ENCODE results near the gene SLC22A7.

The SLC22A7 gene

DNA sequence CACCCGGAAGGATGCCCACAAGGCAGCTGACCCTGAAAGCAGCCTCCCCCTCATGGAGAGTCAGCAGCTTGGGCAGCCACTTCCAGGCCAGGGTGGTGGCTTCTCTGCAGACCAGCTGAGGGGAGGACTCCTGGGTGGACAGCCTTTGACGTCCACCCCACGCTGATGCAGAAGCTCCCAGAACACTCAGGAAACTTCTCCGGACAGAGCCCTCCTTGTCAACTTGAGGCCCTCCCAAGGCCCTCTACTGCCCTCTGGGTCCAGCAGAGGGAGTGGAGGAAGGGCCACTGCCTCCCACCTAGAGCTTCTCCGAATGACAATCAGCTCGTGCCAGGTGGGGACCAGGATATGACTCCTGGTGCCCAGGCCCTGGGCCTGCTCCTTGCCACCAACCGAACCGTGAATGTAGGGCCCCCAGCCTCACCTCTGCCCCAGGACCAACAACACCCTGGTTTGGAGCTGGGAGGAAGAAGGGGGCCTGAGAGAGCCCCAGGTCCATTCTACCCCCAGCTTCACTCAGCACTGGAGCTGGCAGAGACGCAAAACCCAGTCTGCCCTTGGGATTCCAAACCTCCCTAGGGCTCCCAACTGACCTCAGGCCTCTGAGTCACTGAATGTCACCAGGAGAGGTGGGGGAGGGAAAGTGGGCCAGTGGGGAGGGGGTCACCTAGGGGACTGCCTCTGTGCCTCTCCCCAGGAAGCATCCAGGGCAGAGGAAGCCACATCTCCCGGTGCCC, 10.9 kb upstream of the SLC22A7 start:
- FAIRE-seq (no peak), DNase-seq (ENCODE audit: insufficient read length, low spot score) (no peak)
- TF ChIP-seq POU2F2 (IDR thresholded peaks at IDR 0.05; ENCODE audit: low read depth, low read length) (no peak), POLR2AphosphoS5 (IDR thresholded peaks at IDR 0.05; ENCODE audit: low read depth, low read length) (no peak), SPI1 (IDR thresholded peaks at IDR 0.05; ENCODE audit: low read depth, low read length) (no peak)

DNA sequence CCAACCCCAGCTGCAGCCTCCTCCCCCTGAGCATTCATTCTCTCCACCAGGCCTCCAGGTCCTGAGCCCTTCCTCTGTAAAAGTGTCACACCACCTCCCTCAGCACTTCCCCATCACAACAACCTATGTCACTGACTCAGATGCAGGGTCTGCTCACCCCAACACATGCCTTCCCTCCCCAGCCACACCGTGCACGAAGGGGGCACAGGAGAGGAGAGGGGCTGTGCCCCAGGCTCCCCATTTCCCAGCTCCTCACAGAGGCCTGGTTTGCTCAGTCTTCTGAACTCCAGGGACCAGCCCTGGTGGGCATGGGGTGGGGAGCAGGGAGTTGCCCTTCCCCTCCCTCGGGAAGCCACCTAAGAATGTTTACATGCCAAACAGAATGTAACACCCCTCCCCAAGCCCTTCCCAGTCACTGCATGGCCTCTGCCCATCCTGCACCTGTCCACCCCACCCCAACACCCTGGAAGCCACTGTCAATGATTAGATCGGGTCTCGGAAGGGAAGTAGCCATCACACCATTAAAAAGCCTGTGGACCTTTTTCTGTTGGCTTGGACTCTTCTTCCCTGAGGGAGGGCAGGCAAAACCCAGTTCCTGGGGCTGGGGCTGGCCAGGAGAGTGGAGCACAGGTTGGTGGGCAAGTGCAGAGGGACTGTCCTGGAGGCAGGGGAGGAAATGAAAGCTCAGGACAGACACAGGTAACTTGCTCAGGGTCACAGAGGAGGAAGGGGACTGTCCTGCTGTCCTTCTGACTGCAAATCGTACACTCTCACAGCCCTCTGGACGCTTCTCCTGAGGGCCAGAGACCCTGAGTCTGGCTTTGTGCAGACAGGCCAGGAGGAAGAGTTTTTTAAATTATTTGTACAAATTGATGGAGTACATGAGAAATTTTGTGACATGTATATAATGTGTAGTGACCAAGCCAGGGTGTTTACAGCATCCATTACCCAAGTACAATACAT, 10.1 kb upstream of the SLC22A7 start:
- FAIRE-seq = no peak
- DNase-seq (ENCODE audit: insufficient read length, low spot score) = no peak
- no peak for TF ChIP-seq TAF1 (IDR thresholded peaks at IDR 0.05; ENCODE audit: low read depth, low read length)
- no peak for TF ChIP-seq POU2F2 (IDR thresholded peaks at IDR 0.05; ENCODE audit: low read depth, low read length)
- TF ChIP-seq POLR2A (IDR thresholded peaks at IDR 0.05; ENCODE audit: low read depth, low read length) = no peak
- no peak for TF ChIP-seq POLR2AphosphoS5 (IDR thresholded peaks at IDR 0.05; ENCODE audit: low read depth, low read length)
- no peak for TF ChIP-seq PAX5 (IDR thresholded peaks at IDR 0.05; ENCODE audit: insufficient read depth, low read length, severe bottlenecking)
- no peak for TF ChIP-seq SPI1 (IDR thresholded peaks at IDR 0.05; ENCODE audit: low read depth, low read length)

DNA sequence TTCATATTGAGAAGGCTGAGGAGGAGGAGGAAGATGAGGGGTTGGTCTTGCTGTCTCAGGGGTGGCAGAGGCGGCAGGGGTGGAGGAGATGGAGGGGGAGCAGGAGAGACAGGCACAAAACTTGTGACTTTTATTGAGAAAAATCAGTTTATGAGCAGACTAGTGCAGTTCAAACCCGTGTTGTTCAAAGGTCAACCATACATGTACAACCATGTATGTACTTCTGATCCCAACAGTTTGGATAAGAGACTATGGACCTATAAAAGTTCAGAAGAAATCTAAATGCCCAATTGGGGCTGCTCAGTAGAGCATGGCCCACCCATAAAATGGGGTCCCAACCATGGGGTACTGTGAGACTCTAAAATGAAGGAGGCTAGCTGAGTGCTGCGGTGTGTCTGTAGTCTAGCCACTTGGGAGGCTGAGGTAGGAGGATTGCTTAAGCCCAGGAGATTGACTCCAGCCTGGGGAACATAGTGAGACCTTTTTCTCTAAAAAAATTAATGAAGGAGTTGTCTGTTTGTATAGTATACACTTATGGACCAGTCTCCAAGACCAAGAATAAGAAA, 7.6 kb upstream of the SLC22A7 start:
- FAIRE-seq (no peak), DNase-seq (ENCODE audit: insufficient read length, low spot score) (no peak)
- TF ChIP-seq POLR2A (IDR thresholded peaks at IDR 0.05; ENCODE audit: low read depth, low read length) (no peak), SPI1 (IDR thresholded peaks at IDR 0.05; ENCODE audit: low read depth, low read length) (no peak), POLR2AphosphoS5 (IDR thresholded peaks at IDR 0.05; ENCODE audit: low read depth, low read length) (no peak), POU2F2 (IDR thresholded peaks at IDR 0.05; ENCODE audit: low read depth, low read length) (no peak), TAF1 (IDR thresholded peaks at IDR 0.05; ENCODE audit: low read depth, low read length) (no peak), PAX5 (IDR thresholded peaks at IDR 0.05; ENCODE audit: insufficient read depth, low read length, severe bottlenecking) (no peak)

DNA sequence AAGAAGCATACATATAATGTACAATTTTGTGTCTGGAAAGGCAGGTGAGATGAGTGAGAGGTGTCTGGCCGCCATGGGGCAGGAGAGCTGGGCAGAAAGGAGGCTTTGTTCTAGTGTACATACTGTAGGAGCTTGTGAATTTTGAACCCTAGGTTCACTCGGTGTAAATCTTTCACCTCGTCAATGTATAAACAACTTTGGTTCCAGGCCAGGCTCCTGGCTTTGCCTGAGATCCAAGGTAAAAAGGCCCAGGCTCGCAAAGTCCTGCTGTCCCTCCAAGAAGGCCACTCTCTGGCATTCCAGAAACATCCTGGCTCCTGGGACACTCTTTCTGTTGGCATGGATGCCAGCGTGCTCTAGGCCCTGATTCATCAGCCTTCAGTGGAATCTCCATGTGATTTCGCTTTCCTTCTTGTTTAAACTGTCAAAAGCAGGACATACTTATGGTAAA, 7.1 kb upstream of the SLC22A7 start:
- FAIRE-seq (no peak), DNase-seq (ENCODE audit: insufficient read length, low spot score) (no peak)
- no peak for TF ChIP-seq PAX5 (IDR thresholded peaks at IDR 0.05; ENCODE audit: insufficient read depth, low read length, severe bottlenecking)
- no peak for TF ChIP-seq POLR2AphosphoS5 (IDR thresholded peaks at IDR 0.05; ENCODE audit: low read depth, low read length)
- no peak for TF ChIP-seq POLR2A (IDR thresholded peaks at IDR 0.05; ENCODE audit: low read depth, low read length)
- no peak for TF ChIP-seq SPI1 (IDR thresholded peaks at IDR 0.05; ENCODE audit: low read depth, low read length)
- TF ChIP-seq POU2F2 (IDR thresholded peaks at IDR 0.05; ENCODE audit: low read depth, low read length) = no peak
- TF ChIP-seq TAF1 (IDR thresholded peaks at IDR 0.05; ENCODE audit: low read depth, low read length) = no peak

DNA sequence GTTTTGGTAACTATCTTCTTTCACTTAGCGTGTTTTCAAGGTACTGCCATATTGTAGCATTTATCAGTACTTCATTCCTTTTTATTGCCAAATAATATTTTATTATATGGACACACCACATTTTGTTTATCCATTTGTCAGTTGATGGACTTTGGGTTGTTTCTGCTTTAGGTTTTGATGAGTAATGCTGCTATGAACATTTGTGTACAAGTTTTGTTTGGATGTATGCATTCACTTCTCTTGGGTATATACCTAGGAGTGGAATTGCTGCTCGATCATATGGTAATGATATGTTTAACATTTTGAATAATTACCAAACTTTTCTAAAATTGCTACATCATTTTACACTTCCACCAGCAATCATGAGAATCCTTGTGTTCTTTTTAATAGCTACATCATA, 6.4 kb upstream of the SLC22A7 start:
- no peak for DNase-seq (ENCODE audit: insufficient read length, low spot score)
- TF ChIP-seq TAF1 (IDR thresholded peaks at IDR 0.05; ENCODE audit: low read depth, low read length) (no peak), SPI1 (IDR thresholded peaks at IDR 0.05; ENCODE audit: low read depth, low read length) (no peak), POLR2A (IDR thresholded peaks at IDR 0.05; ENCODE audit: low read depth, low read length) (no peak), POLR2AphosphoS5 (IDR thresholded peaks at IDR 0.05; ENCODE audit: low read depth, low read length) (no peak), PAX5 (IDR thresholded peaks at IDR 0.05; ENCODE audit: insufficient read depth, low read length, severe bottlenecking) (no peak), POU2F2 (IDR thresholded peaks at IDR 0.05; ENCODE audit: low read depth, low read length) (no peak)
- no peak for FAIRE-seq

DNA sequence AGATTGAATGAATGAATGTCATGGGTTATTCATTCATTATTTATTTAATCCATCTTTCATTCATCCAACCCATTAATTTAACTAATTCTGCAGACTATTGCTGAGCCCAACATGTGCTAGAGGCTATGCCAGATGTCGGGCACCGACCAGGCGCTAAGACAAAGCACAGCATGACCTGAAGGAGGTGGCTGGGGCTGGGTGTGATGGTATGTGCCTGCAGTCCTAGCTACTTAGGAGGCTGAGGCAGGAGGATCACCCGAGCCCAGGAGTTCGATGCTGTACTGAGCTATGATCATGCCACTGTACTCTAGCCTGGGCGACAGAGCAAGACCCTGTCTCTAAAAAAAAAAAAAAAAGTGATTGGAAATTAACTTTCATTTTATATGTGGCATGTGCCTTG, 5.7 kb upstream of the SLC22A7 start:
- FAIRE-seq (no peak), DNase-seq (ENCODE audit: insufficient read length, low spot score) (no peak)
- TF ChIP-seq SPI1 (IDR thresholded peaks at IDR 0.05; ENCODE audit: low read depth, low read length) = no peak
- no peak for TF ChIP-seq POU2F2 (IDR thresholded peaks at IDR 0.05; ENCODE audit: low read depth, low read length)
- TF ChIP-seq POLR2A (IDR thresholded peaks at IDR 0.05; ENCODE audit: low read depth, low read length) = no peak
- no peak for TF ChIP-seq TAF1 (IDR thresholded peaks at IDR 0.05; ENCODE audit: low read depth, low read length)
- TF ChIP-seq POLR2AphosphoS5 (IDR thresholded peaks at IDR 0.05; ENCODE audit: low read depth, low read length) = no peak
- TF ChIP-seq PAX5 (IDR thresholded peaks at IDR 0.05; ENCODE audit: insufficient read depth, low read length, severe bottlenecking) = no peak

DNA sequence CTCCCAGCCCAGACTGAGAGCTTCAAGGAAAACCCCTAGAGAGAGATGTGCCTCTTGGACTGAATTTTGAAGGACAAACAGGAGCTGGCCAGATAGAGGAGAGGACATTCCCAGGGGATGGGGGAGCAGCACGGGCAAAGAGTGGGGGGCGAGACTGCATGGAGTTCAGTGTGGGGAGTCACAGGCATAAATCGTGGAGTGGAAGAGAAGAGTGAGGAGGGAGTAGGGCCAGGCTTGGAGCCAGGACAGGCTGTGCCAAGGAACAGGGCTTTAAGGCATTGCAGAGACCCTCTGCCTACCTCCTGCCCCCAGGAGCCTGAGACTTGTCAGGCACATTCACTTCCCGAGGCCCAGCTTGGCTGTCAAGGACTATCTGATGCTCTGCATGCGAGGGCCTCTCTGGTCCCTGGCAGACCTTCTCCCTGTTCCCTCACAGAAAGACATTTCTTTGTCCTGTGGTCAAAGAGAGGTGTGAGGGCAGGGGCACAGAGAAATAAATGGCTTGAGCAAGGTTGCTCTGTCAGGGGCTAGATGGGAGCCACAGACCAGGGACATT, 5.2 kb upstream of the SLC22A7 start:
- peak; percentile 1 for DNase-seq (ENCODE audit: insufficient read length, low spot score)
- no peak for FAIRE-seq
- TF ChIP-seq SPI1 (IDR thresholded peaks at IDR 0.05; ENCODE audit: low read depth, low read length) (no peak), POU2F2 (IDR thresholded peaks at IDR 0.05; ENCODE audit: low read depth, low read length) (no peak), POLR2AphosphoS5 (IDR thresholded peaks at IDR 0.05; ENCODE audit: low read depth, low read length) (no peak), POLR2A (IDR thresholded peaks at IDR 0.05; ENCODE audit: low read depth, low read length) (no peak), TAF1 (IDR thresholded peaks at IDR 0.05; ENCODE audit: low read depth, low read length) (no peak), PAX5 (IDR thresholded peaks at IDR 0.05; ENCODE audit: insufficient read depth, low read length, severe bottlenecking) (no peak)

DNA sequence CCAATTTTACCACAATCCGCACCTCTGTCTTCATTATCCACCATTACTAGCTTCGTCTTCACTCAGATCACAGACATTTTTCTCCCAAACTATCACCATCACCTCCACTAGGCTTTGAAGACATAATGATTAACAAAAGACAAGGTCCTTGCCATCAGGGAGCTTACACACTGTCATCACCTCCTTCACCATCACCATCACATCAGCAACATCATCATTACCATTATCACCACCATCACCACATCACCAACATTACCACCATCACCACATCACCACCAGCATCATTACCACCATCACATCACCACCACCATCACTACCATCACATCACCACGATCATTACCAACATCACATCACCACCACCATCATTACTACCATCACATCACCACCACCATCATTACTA, 4.4 kb upstream of the SLC22A7 start:
- TF ChIP-seq SPI1 (IDR thresholded peaks at IDR 0.05; ENCODE audit: low read depth, low read length) = no peak
- no peak for TF ChIP-seq TAF1 (IDR thresholded peaks at IDR 0.05; ENCODE audit: low read depth, low read length)
- no peak for TF ChIP-seq POLR2A (IDR thresholded peaks at IDR 0.05; ENCODE audit: low read depth, low read length)
- TF ChIP-seq PAX5 (IDR thresholded peaks at IDR 0.05; ENCODE audit: insufficient read depth, low read length, severe bottlenecking) = no peak
- TF ChIP-seq POU2F2 (IDR thresholded peaks at IDR 0.05; ENCODE audit: low read depth, low read length) = no peak
- no peak for TF ChIP-seq POLR2AphosphoS5 (IDR thresholded peaks at IDR 0.05; ENCODE audit: low read depth, low read length)
- DNase-seq (ENCODE audit: insufficient read length, low spot score) = no peak
- FAIRE-seq = no peak
